HS-27A (cell line): ENCODE results near the gene CALHM3.
A peak's percentile ranks its signal among the peaks of the same experiment; 100 is the strongest.
"Not testable (repeated sequence)": the region's sequence is repeated elsewhere in the genome, so short reads cannot be mapped to it uniquely, and the experiment has no call there.

Experiments used
- DNase-seq: peaks from one replicate; pipeline ENCODE4 v3.0.0-alpha.2; 2012; ENCODE audit warnings: low read depth, missing footprints

The CALHM3 gene

GRCh38 chr10:103479135-103479534 lies at the start of gene CALHM3:
Gene CALHM3 (minus strand): TSS chr10:103479240. CDS start chr10:103479032, 208 bp downstream.
- no peak for DNase-seq

- DNase-seq: no peak
Measured at GRCh38 chr10:103528549-103528948, 49.5 kb upstream of the CALHM3 start.

GRCh38 chr10:103527476-103527875 lies 48.4 kb upstream of the CALHM3 start:
- not testable (repeated sequence) for DNase-seq

- no peak for DNase-seq
Measured at GRCh38 chr10:103525901-103526300, 46.9 kb upstream of the CALHM3 start.

- DNase-seq: no peak
Measured at GRCh38 chr10:103523683-103524082, 44.6 kb upstream of the CALHM3 start.

- DNase-seq: not testable (repeated sequence)
Measured at GRCh38 chr10:103522006-103522405, 43.0 kb upstream of the CALHM3 start.

- no peak for DNase-seq
Measured at GRCh38 chr10:103519798-103520197, 40.8 kb upstream of the CALHM3 start.

GRCh38 chr10:103517234-103518085 lies 38.4 kb upstream of the CALHM3 start:
- DNase-seq: no peak

- no peak for DNase-seq
Measured at GRCh38 chr10:103514244-103514643, 35.2 kb upstream of the CALHM3 start.

GRCh38 chr10:103513380-103514060 lies 34.5 kb upstream of the CALHM3 start:
- no peak for DNase-seq

GRCh38 chr10:103512591-103513379 lies 33.7 kb upstream of the CALHM3 start:
- DNase-seq: no peak

GRCh38 chr10:103512166-103512565 lies 33.1 kb upstream of the CALHM3 start:
- DNase-seq: no peak

GRCh38 chr10:103510791-103511752 lies 32.0 kb upstream of the CALHM3 start:
- DNase-seq: no peak

GRCh38 chr10:103510046-103510685 lies 31.1 kb upstream of the CALHM3 start:
- no peak for DNase-seq

GRCh38 chr10:103507235-103508191 lies 28.5 kb upstream of the CALHM3 start:
- no peak for DNase-seq

GRCh38 chr10:103506061-103506460 lies 27.0 kb upstream of the CALHM3 start:
- no peak for DNase-seq

- DNase-seq: peak; percentile 73
Measured at GRCh38 chr10:103504181-103504783, 25.2 kb upstream of the CALHM3 start.

- DNase-seq: not testable (repeated sequence)
Measured at GRCh38 chr10:103503777-103504176, 24.7 kb upstream of the CALHM3 start.
